Heart left ventricle (tissue), 16 donors: Measurements from ENCODE around the gene C1orf50. TPM values are rescaled to one million over a fixed set of nuclear protein-coding genes. Genes with fewer than 3 reads are reported as not detected.

ENCODE experiments used
- ATAC-seq, 4 donors: fragments of 200-7000 bp; cut with Tn5 transposase; one replicate each; pipeline ENCODE4 v1.9.1; 2020 to 2022; ENCODE audit warnings: moderate library complexity in 4 of 4, mild to moderate bottlenecking in 3 of 4, moderate number of reproducible peaks in 1 of 4
- DNase-seq, 5 donors: peaks; one replicate each; pipeline ENCODE4 v3.0.0-alpha.2; 2020
- H3K27ac ChIP-seq, 12 donors: fragments of 200-600 bp; sonication (generic) in 4 of 12; one replicate each; pipeline versions ENCODE4 v1.5.0 to v1.8.0; 2016 to 2022; ENCODE audit warnings: mild to moderate bottlenecking in 2 of 12
- H3K27me3 ChIP-seq, 9 donors: fragments of 200-600 bp; sonication (generic) in 2 of 9; one replicate each; pipeline versions ENCODE4 v1.5.1 to v1.8.0; 2016 to 2022; ENCODE audit warnings: mild to moderate bottlenecking in 3 of 9
- H3K36me3 ChIP-seq, 9 donors: fragments of 200-600 bp; sonication (generic) in 2 of 9; one replicate each; pipeline versions ENCODE4 v1.5.0 to v1.8.0; 2018 to 2022; ENCODE audit warnings: mild to moderate bottlenecking in 2 of 9
- H3K4me1 ChIP-seq, 12 donors: fragments of 200-600 bp; sonication (generic) in 4 of 12; one replicate each; pipeline versions ENCODE4 v1.5.0 to v1.8.0; 2016 to 2022; ENCODE audit warnings: mild to moderate bottlenecking in 3 of 12
- H3K4me3 ChIP-seq, 12 donors: fragments of 200-600 bp; sonication (generic) in 4 of 12; one replicate each; pipeline versions ENCODE4 v1.5.0 to v1.8.0; 2017 to 2022; ENCODE audit warnings: mild to moderate bottlenecking in 9 of 12, moderate library complexity in 4 of 12
- H3K9me3 ChIP-seq, 12 donors: fragments of 200-600 bp; sonication (generic) in 4 of 12; one replicate each; pipeline versions ENCODE4 v1.5.0 to v1.8.0; 2016 to 2022; ENCODE audit warnings: mild to moderate bottlenecking in 1 of 12
- CTCF ChIP-seq, 12 donors: fragments of 200-600 bp; sonication (generic) in 4 of 12; IDR thresholded peaks; one replicate each; pipeline versions ENCODE4 v1.5.0 to v1.8.0; 2018 to 2022; ENCODE audit warnings: antibody characterized with exemption in 12 of 12, mild to moderate bottlenecking in 5 of 12
- POLR2A ChIP-seq, 2 donors: fragments of 450-650 bp; IDR thresholded peaks; one replicate each; pipeline ENCODE4 v1.6.1; 2017; ENCODE audit warnings: antibody characterized with exemption in 2 of 2, mild to moderate bottlenecking in 2 of 2, moderate library complexity in 2 of 2
- WGBS, 4 donors: extraction: QIAGEN DNeasy Blood & Tissue Kit in 2 of 4; methylation state at CpG; one replicate each; pipeline versions ENCODE4 v1.1.5 to v1.1.7; 2013 to 2018; 5-methylcytosine and 5-hydroxymethylcytosine counted together
- intact Hi-C, 10 donors: fragments of 100-400 bp; cut with DNase I; formaldehyde crosslinking; loops; one replicate each; pipeline versions ENCODE4 v1.11.1 to v1.14.2; 2022
- polyA plus RNA-seq, 2 donors: library from polyadenylated mRNA; stranded (reverse); fragments of 200-250 nt; gene quantifications; one replicate each; pipeline ENCODE4 v1.2.3, GENCODE V29; 2013
- total RNA-seq, 9 donors: library from RNA; depleted of rRNA in 2 of 9; stranded (reverse); fragments of >200 nt in 2 of 9; fragmentation: NEBNext Ultra II Directional in 3 of 9; extraction: Animal tissue kit (Norgen Biotek cat#: 25700) in 3 of 9; gene quantifications; one replicate each; pipeline versions ENCODE4 v1.1.0 to v1.2.4, GENCODE V29; 2016 to 2023
- donor health status: ischemic (EF 13 %, LVEDD 7.1; RV severe dilation, severe dysfunction).
- donor health status: healthy with polysubstance abuse.
- donor health status: DM: no; HTN: yes; CAD: no.
- donor health status: DM: no; HTN: no; CAD: no.
- donor health status: ischemic (EF 25% LVEDD 6.9; RV normal size, moderate dysfunction).
- donor health status: ischemic (EF 25% LVEDD 5.7; RV mildly dilated, moderate dysfunction).
- donor health status: healthy.
- donor health status: DM: yes; HTN: yes; CAD: no.
- donor health status: ischemic (EF 35%, LVEDD 5.7; RV mildly dilated, moderate dysfunction).
- donor health status: nonischemic (EF 11% LVEDD 7.7; RV severe dilation, severe dysfunction).
- donor health status: DM: yes; HTN: yes; CAD: no.
- donor health status: PGD.
- donor health status: ischemic (EF 29% LVEDD 5.4; RV normal size, mild dysfunction).
- donor health status: nonischemic (EF 23%, LVEDD 6.1; RV moderate dilation, normal function).

C1orf50 gene
- total and polyA plus RNA-seq, 11 donors: 3.0 to 9.2 (median 5.6) TPM

GRCh38 chr1:42758641-42759040, 8.4 kb upstream of the C1orf50 start:
- intact Hi-C loops: loop anchor here in 3 of 10 donors (10.0 kb wide), 2 partner anchors 304 to 414 kb away; partner anchors contain the start of genes PPCS (in 1 of the 3) and ZMYND12 (in 1 of the 3)
- Histone ChIP-seq H3K9me3 (no peaks in the 10 kb centered on the region), H3K27me3 (no peaks in the 10 kb centered on the region), H3K4me1 (peaks cover 0 to 3% (median 0%) of the 10 kb centered on the region in 12 donors), H3K36me3 (peaks cover 2 to 89% (median 79%) of the 10 kb centered on the region in 9 donors), H3K27ac (no peak overlapping the region), H3K4me3 (no peak overlapping the region)
- WGBS, 4 donors: 80 to 89% (median 83%) methylated on average over 3 of the region's 3 CpGs
- TF ChIP-seq POLR2A (IDR thresholded peaks at IDR 0.05) (no peak), CTCF (IDR thresholded peaks at IDR 0.05) (no peak)
- ATAC-seq (no peak), DNase-seq (no peak)

GRCh38 chr1:42759114-42759513, 7.9 kb upstream of the C1orf50 start:
- no peak overlapping the region for H3K4me3 ChIP-seq
- intact Hi-C loops: loop anchor here in 3 of 10 donors (10.0 kb wide), 2 partner anchors 304 to 414 kb away; partner anchors contain the start of genes PPCS (in 1 of the 3) and ZMYND12 (in 1 of the 3)
- WGBS, 4 donors: 74 to 85% (median 80%) methylated on average over 9 of the region's 9 CpGs
- H3K36me3 ChIP-seq: peaks cover 2 to 85% (median 74%) of the 10 kb centered on the region in 9 donors
- TF ChIP-seq CTCF (IDR thresholded peaks at IDR 0.05) (no peak), POLR2A (IDR thresholded peaks at IDR 0.05) (no peak)
- H3K27me3 ChIP-seq: no peaks in the 10 kb centered on the region
- DNase-seq: no peak
- H3K4me1 ChIP-seq: peaks cover 0 to 3% (median 0%) of the 10 kb centered on the region in 12 donors
- ATAC-seq: peak in 1 of 4 donors; percentile 28
- no peaks in the 10 kb centered on the region for H3K9me3 ChIP-seq
- H3K27ac ChIP-seq: no peak overlapping the region

GRCh38 chr1:42761567-42761966, 5.5 kb upstream of the C1orf50 start:
- ATAC-seq (no peak), DNase-seq (no peak)
- H3K36me3 ChIP-seq: peaks cover 2 to 60% (median 50%) of the 10 kb centered on the region in 9 donors
- WGBS, 4 donors: 89 to 98% (median 95%) methylated on average over 4 of the region's 4 CpGs
- H3K27ac ChIP-seq: no peak overlapping the region
- TF ChIP-seq POLR2A (IDR thresholded peaks at IDR 0.05) (no peak), CTCF (IDR thresholded peaks at IDR 0.05) (no peak)
- H3K27me3 ChIP-seq: no peaks in the 10 kb centered on the region
- H3K9me3 ChIP-seq: no peaks in the 10 kb centered on the region
- no peak overlapping the region for H3K4me3 ChIP-seq
- intact Hi-C loops: loop anchor here in 3 of 10 donors (10.0 kb wide), 3 partner anchors 77 to 427 kb away; partner anchors contain the start of genes YBX1 (in 2 of the 3) and FOXJ3 (in 1 of the 3)
- H3K4me1 ChIP-seq: peaks cover 0 to 19% (median 14%) of the 10 kb centered on the region in 12 donors

- no peak for ATAC-seq
- H3K27me3 ChIP-seq: no peaks in the 10 kb centered on the region
- intact Hi-C loops: loop anchor here in 3 of 10 donors (10.0 kb wide), 3 partner anchors 77 to 427 kb away; partner anchors contain the start of genes YBX1 (in 2 of the 3) and FOXJ3 (in 1 of the 3)
- H3K4me1 ChIP-seq: peaks cover 0 to 19% (median 13%) of the 10 kb centered on the region in 12 donors
- no peak for DNase-seq
- WGBS, 4 donors: 59 to 69% (median 66%) methylated on average over 5 of the region's 5 CpGs
- H3K36me3 ChIP-seq: peaks cover 2 to 53% (median 43%) of the 10 kb centered on the region in 9 donors
- no peaks in the 10 kb centered on the region for H3K9me3 ChIP-seq
- no peak for TF ChIP-seq POLR2A (IDR thresholded peaks at IDR 0.05)
- H3K27ac ChIP-seq: no peak overlapping the region
- no peak overlapping the region for H3K4me3 ChIP-seq
These were observed 4.8 kb upstream of the C1orf50 start for GRCh38 chr1:42762269-42762668.
